ENCODE results near the gene MIDN.

Gene MIDN

DNA sequence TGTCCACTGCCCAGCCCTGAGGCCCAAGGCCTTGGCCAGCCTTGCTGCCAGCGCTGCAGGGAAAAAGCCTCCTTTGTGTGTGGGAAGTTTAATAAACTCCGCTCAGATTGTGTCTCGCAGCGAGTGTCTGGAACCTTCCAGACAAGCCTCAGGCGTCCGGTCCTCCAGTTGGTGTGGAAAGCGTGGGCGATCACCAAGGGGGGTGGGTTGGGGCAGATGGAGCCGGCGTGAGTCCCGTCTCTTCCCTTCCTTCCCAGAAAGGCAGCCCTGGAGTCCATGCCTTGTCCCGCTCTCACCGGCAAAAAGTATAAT is 38.2 kb upstream of the MIDN start:
- no peak for DNase-seq (ENCODE audit: low read depth, low spot score)
- CTCF ChIA-PET = interaction anchor here (1.5 to 2.2 kb wide), 2 partner anchors 16 to 56 kb away, joined by 4 to 12 read pairs; no protein-coding TSS in a partner anchor

DNA sequence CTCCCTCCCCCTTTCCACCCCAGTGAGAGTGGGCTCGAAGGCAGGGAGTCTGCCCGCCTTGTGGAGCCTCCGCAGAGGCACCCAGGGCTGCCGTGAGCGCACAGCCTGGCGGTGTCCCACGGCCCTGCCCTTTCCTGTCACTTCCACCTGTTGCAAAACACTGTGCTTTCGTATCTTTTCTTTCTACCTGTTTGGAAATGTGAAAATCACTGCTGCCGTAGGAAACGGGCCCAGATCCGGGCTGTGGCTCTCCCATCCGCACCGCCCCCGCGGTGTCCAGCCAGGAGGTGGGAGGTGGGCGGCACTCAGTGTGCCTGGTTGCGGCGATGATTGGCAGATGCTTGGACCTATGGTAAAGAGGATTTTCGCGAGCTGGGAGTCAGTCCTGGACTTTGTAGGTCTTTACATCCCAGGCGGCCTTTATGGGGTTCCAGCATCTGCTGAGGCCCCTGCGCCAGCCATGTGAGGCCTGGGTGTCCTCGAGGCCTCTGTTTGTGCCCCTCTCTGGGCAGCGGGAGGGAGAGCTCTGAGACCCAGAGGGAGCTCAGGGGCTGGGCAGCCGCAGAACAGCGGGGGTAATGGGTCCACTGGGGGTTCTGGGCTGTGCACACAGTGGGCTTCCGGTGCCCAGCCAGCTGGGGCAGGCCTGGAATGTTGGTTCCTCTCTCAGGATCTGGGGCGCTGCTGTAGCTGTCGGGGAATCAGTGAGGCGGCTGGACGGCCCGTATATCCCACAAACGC is 36.7 kb upstream of the MIDN start:
- CTCF ChIA-PET = interaction anchor here (0.9 to 2.5 kb wide), 2 partner anchors 17 to 33 kb away, joined by 4 to 12 read pairs; no protein-coding TSS in a partner anchor
- POLR2A ChIA-PET = no interaction called here

More for the DNA sequence above, 38.2 kb upstream of the MIDN start:
- POLR2A ChIA-PET = interaction anchor here (1.3 kb wide), 1 partner anchor 106 kb away, joined by 3 read pairs; the partner anchor contains the start of gene GPX4
- TF ChIP-seq CTCF (IDR thresholded peaks at IDR 0.05; ENCODE audit: insufficient read depth, low read length, missing control alignments) = no peak
- H3K4me3 ChIP-seq (ENCODE audit: low read depth, low read length) = no peak overlapping the region

GRCh38 chr19:1213391-1214286 is 34.7 kb upstream of the MIDN start:
- ChIA-PET POLR2A (interaction anchor here (1.2 to 1.3 kb wide), 2 partner anchors 12 to 174 kb away, joined by 4 to 5 read pairs; partner anchors contain the start of gene ABCA7), CTCF (interaction anchor here (1.0 to 2.3 kb wide), 7 partner anchors 9 to 100 kb away, joined by 3 to 12 read pairs (median 7); partner anchors contain the start of gene ATP5F1D)
- DNase-seq (ENCODE audit: low read depth, low spot score) = no peak
- TF ChIP-seq CTCF (IDR thresholded peaks at IDR 0.05; ENCODE audit: insufficient read depth, low read length, missing control alignments) = no peak
- H3K4me3 ChIP-seq (ENCODE audit: low read depth, low read length) = no peak overlapping the region

More for the DNA sequence above, 36.7 kb upstream of the MIDN start:
- DNase-seq (ENCODE audit: low read depth, low spot score) = no peak
- H3K4me3 ChIP-seq (ENCODE audit: low read depth, low read length) = no peak overlapping the region
- TF ChIP-seq CTCF (IDR thresholded peaks at IDR 0.05; ENCODE audit: insufficient read depth, low read length, missing control alignments) = no peak

DNA sequence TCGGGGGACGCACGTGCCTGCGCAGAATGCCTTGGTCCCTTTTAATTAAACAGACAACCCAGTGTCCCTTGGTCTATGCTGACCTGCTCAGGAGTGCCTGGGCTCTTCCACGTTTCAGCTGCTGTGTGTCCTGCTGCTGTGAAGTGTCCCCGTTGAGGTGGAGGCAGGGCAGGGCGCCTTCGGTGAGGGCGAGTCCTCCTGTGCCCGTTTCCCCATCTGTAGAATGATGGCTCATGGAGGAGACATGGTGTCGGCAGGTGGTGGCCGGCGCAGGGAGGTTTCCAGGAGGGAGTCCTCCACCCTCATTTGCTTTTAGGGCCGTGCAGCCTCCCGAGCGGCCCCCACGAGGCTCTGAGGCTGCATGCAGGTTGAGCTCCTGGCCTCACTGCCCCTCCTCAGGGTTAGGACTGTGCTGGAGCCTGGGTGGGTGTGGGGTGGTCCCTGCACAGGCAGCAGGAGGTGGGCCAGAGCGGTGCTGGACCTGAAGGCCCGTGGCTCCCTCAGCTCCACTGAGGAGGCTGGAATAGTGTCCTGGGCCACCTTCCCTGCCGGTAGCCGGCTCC is 34.0 kb upstream of the MIDN start:
- DNase-seq (ENCODE audit: low read depth, low spot score) = no peak
- POLR2A ChIA-PET = interaction anchor here (1.2 to 1.3 kb wide), 2 partner anchors 11 to 175 kb away, joined by 4 to 5 read pairs; partner anchors contain the start of gene ABCA7
- H3K4me3 ChIP-seq (ENCODE audit: low read depth, low read length) = no peak overlapping the region
- CTCF ChIA-PET = interaction anchor here (1.0 to 2.3 kb wide), 7 partner anchors 8 to 101 kb away, joined by 3 to 12 read pairs (median 7); partner anchors contain the start of gene ATP5F1D
- TF ChIP-seq CTCF (IDR thresholded peaks at IDR 0.05; ENCODE audit: insufficient read depth, low read length, missing control alignments) = no peak

DNA sequence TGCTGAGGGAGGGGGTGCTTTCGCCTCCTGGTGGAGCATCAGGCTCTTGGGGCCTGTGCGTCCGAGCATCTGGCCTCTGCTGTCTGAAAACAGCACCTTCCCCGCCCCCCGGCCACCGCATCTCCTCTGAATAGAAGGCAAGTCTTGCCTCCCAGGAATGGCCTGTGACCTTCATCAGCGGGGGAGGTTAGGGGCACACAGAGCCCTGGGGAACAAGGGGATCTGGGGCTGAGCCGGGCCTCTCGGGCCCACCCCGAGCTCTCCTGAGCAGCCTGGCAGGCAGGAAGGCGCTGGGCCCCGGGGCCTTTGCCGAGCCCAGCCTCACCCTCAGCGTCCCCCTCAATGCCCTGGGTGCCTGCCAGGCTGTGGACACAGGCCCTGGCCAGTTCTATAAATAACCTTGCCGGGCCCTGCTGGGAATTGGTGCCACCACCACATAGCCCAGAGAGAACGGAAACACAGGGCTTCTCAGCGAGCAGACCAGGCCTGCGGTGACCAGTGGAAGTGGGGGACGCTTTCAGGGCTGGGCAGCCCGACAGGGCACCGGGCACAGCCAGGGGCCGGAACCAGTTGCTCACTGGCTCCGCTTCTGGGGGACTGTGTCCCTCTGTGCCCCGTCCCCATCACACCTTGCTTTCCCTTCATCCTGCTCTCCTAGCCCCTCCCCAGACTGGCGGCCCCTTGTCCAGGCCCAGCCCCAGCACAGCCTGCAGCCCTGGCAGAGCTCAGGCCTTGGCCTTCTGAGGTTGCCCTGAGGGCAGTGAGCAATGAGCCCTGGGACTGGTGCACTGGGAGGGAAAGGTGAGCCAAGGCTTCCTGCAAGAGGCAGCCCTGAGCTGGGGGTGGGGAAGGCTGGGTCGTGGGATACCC is 33.3 kb upstream of the MIDN start:
- no peak for TF ChIP-seq CTCF (IDR thresholded peaks at IDR 0.05; ENCODE audit: insufficient read depth, low read length, missing control alignments)
- no peak for DNase-seq (ENCODE audit: low read depth, low spot score)
- no peak overlapping the region for H3K4me3 ChIP-seq (ENCODE audit: low read depth, low read length)
- POLR2A ChIA-PET = interaction anchor here (2.3 kb wide), 1 partner anchor 54 kb away, joined by 9 read pairs; the partner anchor contains the start of gene CIRBP
- CTCF ChIA-PET = interaction anchor here (0.7 to 2.3 kb wide), 8 partner anchors 8 to 102 kb away, joined by 3 to 12 read pairs (median 7); partner anchors contain the start of gene ATP5F1D
